ENCODE results near the gene P4HA2.

P4HA2 gene

GRCh38 chr5:132226516-132227234, 978 bp downstream of the P4HA2 start:
- in situ Hi-C loops (cut with MboI; ENCODE audit: low sequenced_read_pairs), result no loop called here

GRCh38 chr5:132225165-132226032, 2.3 kb downstream of the P4HA2 start:
- in situ Hi-C loops (cut with MboI; ENCODE audit: low sequenced_read_pairs), result no loop called here

- in situ Hi-C loops (cut with MboI; ENCODE audit: low sequenced_read_pairs), result no loop called here
Measured at GRCh38 chr5:132224716-132225115, 2.9 kb downstream of the P4HA2 start.

GRCh38 chr5:132223861-132224260, 3.8 kb downstream of the P4HA2 start:
- in situ Hi-C loops (cut with MboI; ENCODE audit: low sequenced_read_pairs), result no loop called here

GRCh38 chr5:132222649-132223038, 5.0 kb downstream of the P4HA2 start:
- in situ Hi-C loops (cut with MboI; ENCODE audit: low sequenced_read_pairs), result no loop called here

- in situ Hi-C loops (cut with MboI; ENCODE audit: low sequenced_read_pairs), result no loop called here
Measured at GRCh38 chr5:132221781-132222648, 5.6 kb downstream of the P4HA2 start.

GRCh38 chr5:132220491-132220890, 7.2 kb downstream of the P4HA2 start:
- in situ Hi-C loops (cut with MboI; ENCODE audit: low sequenced_read_pairs), result no loop called here

GRCh38 chr5:132219981-132220380, 7.7 kb downstream of the P4HA2 start:
- in situ Hi-C loops (cut with MboI; ENCODE audit: low sequenced_read_pairs), result no loop called here

- in situ Hi-C loops (cut with MboI; ENCODE audit: low sequenced_read_pairs), result no loop called here
Measured at GRCh38 chr5:132219289-132219970, 8.2 kb downstream of the P4HA2 start.

- in situ Hi-C loops (cut with MboI; ENCODE audit: low sequenced_read_pairs), result no loop called here
Measured at GRCh38 chr5:132218321-132218720, 9.3 kb downstream of the P4HA2 start.

GRCh38 chr5:132215329-132215728, 12.3 kb downstream of the P4HA2 start:
- in situ Hi-C loops (cut with MboI; ENCODE audit: low sequenced_read_pairs), result no loop called here

- in situ Hi-C loops (cut with MboI; ENCODE audit: low sequenced_read_pairs), result no loop called here
Measured at GRCh38 chr5:132214491-132214890, 13.2 kb downstream of the P4HA2 start.

- in situ Hi-C loops (cut with MboI; ENCODE audit: low sequenced_read_pairs), result no loop called here
Measured at GRCh38 chr5:132213666-132214065, 14.0 kb downstream of the P4HA2 start.

- in situ Hi-C loops (cut with MboI; ENCODE audit: low sequenced_read_pairs), result no loop called here
Measured at GRCh38 chr5:132211787-132212186, 15.9 kb downstream of the P4HA2 start.

- in situ Hi-C loops (cut with MboI; ENCODE audit: low sequenced_read_pairs), result no loop called here
Measured at GRCh38 chr5:132210944-132211343, 16.7 kb downstream of the P4HA2 start.

GRCh38 chr5:132209901-132210545, 17.6 kb downstream of the P4HA2 start:
- in situ Hi-C loops (cut with MboI; ENCODE audit: low sequenced_read_pairs), result no loop called here

- in situ Hi-C loops (cut with MboI; ENCODE audit: low sequenced_read_pairs), result no loop called here
Measured at GRCh38 chr5:132209131-132209530, 18.5 kb downstream of the P4HA2 start.

GRCh38 chr5:132207778-132208177, 19.9 kb downstream of the P4HA2 start:
- in situ Hi-C loops (cut with MboI; ENCODE audit: low sequenced_read_pairs), result no loop called here

- in situ Hi-C loops (cut with MboI; ENCODE audit: low sequenced_read_pairs), result no loop called here
Measured at GRCh38 chr5:132206782-132207181, 20.9 kb downstream of the P4HA2 start.
